Thyroid gland (tissue), 4 donors: ENCODE results near the gene GMPR. TPM values are rescaled to one million over a fixed set of nuclear protein-coding genes. Genes with fewer than 3 reads are reported as not detected.

Source experiments
- DNase-seq, 2 donors: peaks; one replicate each; pipeline ENCODE4 v3.0.0-alpha.2; 2019
- H3K27ac ChIP-seq, 3 donors: fragments of 200-600 bp; sonication (generic); 1 replicate in 2 of 3; 2 replicates in 1 of 3; pipeline ENCODE4 v1.5.1; 2016 to 2019; ENCODE audit warnings: mild to moderate bottlenecking in 1 of 3, moderate library complexity in 1 of 3
- H3K27me3 ChIP-seq: fragments of 200-600 bp; sonication (generic); one replicate; pipeline ENCODE4 v1.5.1; 2019
- H3K36me3 ChIP-seq, 2 donors: fragments of 200-600 bp; sonication (generic); one replicate each; pipeline ENCODE4 v1.5.1; 2016 to 2019
- H3K4me1 ChIP-seq, 2 donors: fragments of 200-600 bp; sonication (generic); one replicate each; pipeline ENCODE4 v1.5.1; 2017 to 2019
- H3K4me3 ChIP-seq, 3 donors: fragments of 200-600 bp; sonication (generic); replicated peaks in 1 of 3; 1 replicate in 2 of 3; 2 replicates in 1 of 3; pipeline ENCODE4 v1.5.1; 2016; ENCODE audit warnings: mild to moderate bottlenecking in 1 of 3
- H3K9me3 ChIP-seq: fragments of 200-600 bp; sonication (generic); one replicate; pipeline ENCODE4 v1.5.1; 2017
- POLR2A ChIP-seq, 2 donors: fragments of 450-650 bp; IDR thresholded peaks; one replicate each; pipeline ENCODE4 v1.6.1; 2017; ENCODE audit warnings: antibody characterized with exemption in 2 of 2, mild to moderate bottlenecking in 2 of 2, moderate library complexity in 1 of 2
- WGBS, 2 donors: methylation state at CpG; one replicate each; pipeline ENCODE4 v1.1.5; 2017; 5-methylcytosine and 5-hydroxymethylcytosine counted together
- intact Hi-C: fragments of 100-400 bp; cut with DNase I; formaldehyde crosslinking; loops from one replicate; pipeline ENCODE4 v1.15.1; 2023
- total RNA-seq, 4 donors: library from RNA; depleted of rRNA; stranded (reverse); fragments of >200 nt; gene quantifications; one replicate each; pipeline ENCODE4 v1.2.3, GENCODE V29; 2016
- TF ChIP-seq, protein P1 (sequence below), 6 experiments: fragments of 200-600 bp in 3 of 6; fragments of 450-650 bp in 3 of 6; sonication (generic) in 3 of 6; IDR thresholded peaks; one replicate each; pipeline ENCODE4 v1.5.1; 2016 to 2019; ENCODE audit warnings: antibody characterized with exemption in 6 of 6, mild to moderate bottlenecking in 2 of 6, inconsistent platforms in 1 of 6, moderate library complexity in 1 of 6

GMPR gene
- total RNA-seq, 4 donors from 2014 or later = 2.8 to 10.8 (median 3.3) TPM

DNA sequence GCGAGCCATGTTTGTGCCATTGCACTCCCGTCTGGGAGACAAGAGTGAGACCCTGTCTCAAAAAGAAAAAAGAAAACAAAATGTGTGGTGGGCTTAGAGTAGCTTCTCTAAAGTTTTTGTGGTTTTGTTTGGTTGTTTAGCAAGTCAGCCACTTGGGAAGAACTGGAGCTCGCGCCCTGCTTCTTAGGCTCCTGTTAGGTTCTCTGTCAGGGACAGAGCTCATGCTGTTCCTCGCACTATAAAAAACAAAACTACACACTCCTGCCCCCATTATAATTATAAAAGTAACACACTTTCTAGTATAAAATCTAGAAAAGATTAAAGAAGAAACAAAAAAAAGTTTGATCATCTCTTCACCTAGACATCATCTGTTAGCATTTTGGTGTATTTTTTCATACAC is 33.0 kb downstream of the GMPR start:
- Histone ChIP-seq H3K36me3 (no peaks in the 10 kb centered on the region), H3K27ac (no peak overlapping the region), H3K4me1 (no peaks in the 10 kb centered on the region), H3K27me3 (no peaks in the 10 kb centered on the region), H3K9me3 (no peaks in the 10 kb centered on the region), H3K4me3 (no peak overlapping the region)
- intact Hi-C loops = no loop called here
- 95 to 96% methylated on average over 5 of the region's 5 CpGs for WGBS, 2 donors
- DNase-seq = no peak
- TF ChIP-seq, protein P1, sequence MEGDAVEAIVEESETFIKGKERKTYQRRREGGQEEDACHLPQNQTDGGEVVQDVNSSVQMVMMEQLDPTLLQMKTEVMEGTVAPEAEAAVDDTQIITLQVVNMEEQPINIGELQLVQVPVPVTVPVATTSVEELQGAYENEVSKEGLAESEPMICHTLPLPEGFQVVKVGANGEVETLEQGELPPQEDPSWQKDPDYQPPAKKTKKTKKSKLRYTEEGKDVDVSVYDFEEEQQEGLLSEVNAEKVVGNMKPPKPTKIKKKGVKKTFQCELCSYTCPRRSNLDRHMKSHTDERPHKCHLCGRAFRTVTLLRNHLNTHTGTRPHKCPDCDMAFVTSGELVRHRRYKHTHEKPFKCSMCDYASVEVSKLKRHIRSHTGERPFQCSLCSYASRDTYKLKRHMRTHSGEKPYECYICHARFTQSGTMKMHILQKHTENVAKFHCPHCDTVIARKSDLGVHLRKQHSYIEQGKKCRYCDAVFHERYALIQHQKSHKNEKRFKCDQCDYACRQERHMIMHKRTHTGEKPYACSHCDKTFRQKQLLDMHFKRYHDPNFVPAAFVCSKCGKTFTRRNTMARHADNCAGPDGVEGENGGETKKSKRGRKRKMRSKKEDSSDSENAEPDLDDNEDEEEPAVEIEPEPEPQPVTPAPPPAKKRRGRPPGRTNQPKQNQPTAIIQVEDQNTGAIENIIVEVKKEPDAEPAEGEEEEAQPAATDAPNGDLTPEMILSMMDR (IDR thresholded peaks at IDR 0.05) = no peak
- TF ChIP-seq POLR2A (IDR thresholded peaks at IDR 0.05) = no peak

DNA sequence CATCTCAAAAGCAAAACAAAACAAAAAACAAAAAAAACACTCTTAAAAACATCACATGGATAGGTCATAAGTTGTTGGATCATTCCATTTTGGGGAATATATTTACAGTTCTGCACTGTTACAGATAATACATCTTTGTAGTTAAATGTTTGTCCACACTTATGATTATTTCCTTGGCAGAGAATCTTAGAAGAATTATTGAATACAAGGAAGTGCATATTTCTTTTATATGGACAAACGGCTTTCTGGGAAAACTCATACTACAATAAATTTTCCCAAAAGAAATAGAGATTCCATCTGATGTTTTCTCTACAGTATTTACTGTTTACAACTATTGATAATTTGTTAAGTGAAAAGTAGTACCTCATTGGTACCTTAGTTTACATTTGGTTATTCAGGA is 33.8 kb downstream of the GMPR start:
- intact Hi-C loops = no loop called here
- no peak for TF ChIP-seq POLR2A (IDR thresholded peaks at IDR 0.05)
- TF ChIP-seq, protein P1 (IDR thresholded peaks at IDR 0.05) = no peak
- DNase-seq = no peak
- Histone ChIP-seq H3K27me3 (no peaks in the 10 kb centered on the region), H3K27ac (no peak overlapping the region), H3K9me3 (no peaks in the 10 kb centered on the region), H3K4me1 (peaks cover 0 to 2% of the 10 kb centered on the region in 2 donors), H3K4me3 (no peak overlapping the region), H3K36me3 (no peaks in the 10 kb centered on the region)
- 78 to 84% methylated on average over 1 of the region's 1 CpG for WGBS, 2 donors

- no peaks in the 10 kb centered on the region for H3K27me3 ChIP-seq
- DNase-seq = no peak
- no peaks in the 10 kb centered on the region for H3K9me3 ChIP-seq
- 35 to 40% methylated on average over 1 of the region's 1 CpG for WGBS, 2 donors
- TF ChIP-seq POLR2A (IDR thresholded peaks at IDR 0.05) = no peak
- TF ChIP-seq, protein P1 (IDR thresholded peaks at IDR 0.05) = no peak
- intact Hi-C loops = no loop called here
- H3K27ac ChIP-seq = no peak overlapping the region
- peaks cover 0 to 4% of the 10 kb centered on the region in 2 donors for H3K4me1 ChIP-seq
- no peak overlapping the region for H3K4me3 ChIP-seq
- no peaks in the 10 kb centered on the region for H3K36me3 ChIP-seq
Measured at GRCh38 chr6:16273256-16273655, 34.9 kb downstream of the GMPR start.

- intact Hi-C loops = no loop called here
- H3K9me3 ChIP-seq = no peaks in the 10 kb centered on the region
- WGBS, 2 donors = 92 to 95% methylated on average over 4 of the region's 4 CpGs
- H3K4me3 ChIP-seq = no peak overlapping the region
- no peaks in the 10 kb centered on the region for H3K27me3 ChIP-seq
- TF ChIP-seq, protein P1 (IDR thresholded peaks at IDR 0.05) = no peak
- H3K27ac ChIP-seq = no peak overlapping the region
- no peaks in the 10 kb centered on the region for H3K36me3 ChIP-seq
- DNase-seq = no peak
- H3K4me1 ChIP-seq = peaks cover 0 to 4% of the 10 kb centered on the region in 2 donors
Measured at GRCh38 chr6:16274483-16274882, 36.1 kb downstream of the GMPR start.

- no peaks in the 10 kb centered on the region for H3K9me3 ChIP-seq
- 90 to 92% methylated on average over 10 of the region's 10 CpGs for whole genome bisulfite sequencing, 2 donors
- no peaks in the 10 kb centered on the region for H3K27me3 ChIP-seq
- intact Hi-C loops = no loop called here
- TF ChIP-seq, protein P1 (IDR thresholded peaks at IDR 0.05) = no peak
- TF ChIP-seq POLR2A (IDR thresholded peaks at IDR 0.05) = no peak
- peaks cover 0 to 4% of the 10 kb centered on the region in 2 donors for H3K4me1 ChIP-seq
- no peak for DNase-seq
- H3K36me3 ChIP-seq = no peaks in the 10 kb centered on the region
- H3K4me3 ChIP-seq = no peak overlapping the region
- H3K27ac ChIP-seq = no peak overlapping the region
Measured at GRCh38 chr6:16274885-16275589, 36.6 kb downstream of the GMPR start.
